ENCODE measurements around the gene SOX5. TPM values are rescaled to one million over a fixed set of nuclear protein-coding genes. Genes with fewer than 3 reads are reported as not detected.

Gene SOX5
- polyA plus RNA-seq (2013, experiment 1 of 2) = 6.9 TPM
- polyA plus RNA-seq (2013, experiment 2 of 2) = 6.8 TPM

DNA sequence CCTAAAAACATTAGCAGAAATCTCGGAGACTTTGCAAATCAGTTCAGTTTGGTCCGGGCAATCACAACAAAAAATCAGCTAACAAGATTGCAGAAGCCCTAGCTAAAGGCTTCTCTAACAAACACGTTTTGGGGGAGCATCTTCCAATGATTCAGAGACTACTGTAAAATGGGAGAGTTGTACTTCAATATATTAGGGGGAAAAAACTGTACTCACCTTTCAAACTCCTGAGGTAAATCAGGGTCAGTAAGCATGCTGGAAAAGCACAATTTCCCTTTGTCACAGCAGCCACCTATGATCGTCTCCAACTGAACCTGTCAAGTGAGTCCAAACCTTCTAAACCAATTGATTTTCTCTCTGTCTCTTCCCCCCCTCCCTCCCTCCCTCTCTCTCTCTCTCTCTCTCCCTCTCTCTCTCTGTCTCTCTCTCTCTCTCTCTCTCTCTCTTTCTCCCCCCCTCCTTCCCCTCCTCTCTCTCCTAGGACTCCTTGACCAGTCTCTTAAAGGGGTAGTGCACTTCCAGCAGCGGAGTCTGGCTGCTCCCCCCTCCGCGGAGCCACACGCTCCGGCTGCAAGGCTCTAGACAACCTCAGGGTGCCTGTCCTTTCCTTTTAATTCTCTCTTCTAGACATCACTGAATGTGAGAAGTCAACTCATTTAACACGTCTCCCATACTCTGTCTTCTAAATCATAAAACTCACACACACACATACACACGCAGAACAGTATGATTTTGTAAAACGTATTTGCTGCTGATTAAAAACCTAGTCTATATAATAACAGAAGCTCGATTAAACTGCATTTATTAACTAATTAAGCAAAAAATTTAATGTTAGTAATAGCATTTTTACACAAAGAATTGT, at the start of gene SOX5:
SOX5 (minus strand) TSS at position 323 of the 862 bp plus-strand sequence; CDS start at position 254, 69 bp downstream.
- H3K14ac ChIP-seq (ENCODE audit: low read length in 2 of 2) = no peak within 1 kb of the TSS
- H4K91ac ChIP-seq (ENCODE audit: low read length) = no peak within 1 kb of the TSS
- peak within 1 kb of the TSS; percentile 83 for H3K9ac ChIP-seq (ENCODE audit: low read length)
- peaks cover 2% of the 10 kb centered on the region for H3K4me1 ChIP-seq (ENCODE audit: control insufficient read depth, insufficient read depth, low read depth, low read length)
- H2AFZ ChIP-seq (ENCODE audit: low read depth, low read length) = peak within 1 kb of the TSS; percentile 44
- H3K36me3 ChIP-seq (ENCODE audit: control insufficient read depth in 1 of 2, insufficient read depth in 2 of 2, low read depth in 1 of 2, low read length in 2 of 2) = no peaks in the 10 kb centered on the region
- 0% methylated on average over 11 of the region's 13 CpGs for WGBS
- H2AK5ac ChIP-seq (ENCODE audit: low read length, severe bottlenecking) = no peak within 1 kb of the TSS
- H3K27me3 ChIP-seq (ENCODE audit: control insufficient read depth in 1 of 2, insufficient read depth in 1 of 2, low read length in 2 of 2) = no peaks in the 10 kb centered on the region
- no peak within 1 kb of the TSS for H2BK120ac ChIP-seq (ENCODE audit: low read depth, low read length)
- H3K18ac ChIP-seq (ENCODE audit: low read depth in 1 of 2, low read length in 2 of 2) = peak within 1 kb of the TSS; percentile 11 to 15
- peak within 1 kb of the TSS; percentile 84 for H3K4me2 ChIP-seq (ENCODE audit: low read length, poor library complexity, severe bottlenecking)
- H3K23ac ChIP-seq (ENCODE audit: low read length in 2 of 2) = peak within 1 kb of the TSS in 1 of 2 experiments; percentile 69
- H3K4ac ChIP-seq (ENCODE audit: low read depth in 1 of 2, low read length in 2 of 2) = no peak within 1 kb of the TSS
- peak within 1 kb of the TSS in 1 of 2 experiments; percentile 83 for H2BK12ac ChIP-seq (ENCODE audit: low read length in 2 of 2)
- no peak within 1 kb of the TSS for H2BK5ac ChIP-seq (ENCODE audit: low read depth, low read length, poor library complexity, severe bottlenecking)
- no peaks in the 10 kb centered on the region for H3K79me1 ChIP-seq (replicated peaks; ENCODE audit: low read length, poor library complexity, severe bottlenecking)
- H2BK15ac ChIP-seq (ENCODE audit: low read depth, poor library complexity, severe bottlenecking) = no peak within 1 kb of the TSS
- no peak within 1 kb of the TSS for H3K27ac ChIP-seq (ENCODE audit: low read length, poor library complexity, severe bottlenecking)
- peak within 1 kb of the TSS; percentile 49 to 88 for H3K4me3 ChIP-seq (ENCODE audit: insufficient read depth in 1 of 2, low read depth in 1 of 2, low read length in 2 of 2)
- no peaks in the 10 kb centered on the region for H3K9me3 ChIP-seq (ENCODE audit: control insufficient read depth, low read length)
- H4K8ac ChIP-seq (ENCODE audit: low read length) = no peak within 1 kb of the TSS
- peak; percentile 88 for DNase-seq

DNA sequence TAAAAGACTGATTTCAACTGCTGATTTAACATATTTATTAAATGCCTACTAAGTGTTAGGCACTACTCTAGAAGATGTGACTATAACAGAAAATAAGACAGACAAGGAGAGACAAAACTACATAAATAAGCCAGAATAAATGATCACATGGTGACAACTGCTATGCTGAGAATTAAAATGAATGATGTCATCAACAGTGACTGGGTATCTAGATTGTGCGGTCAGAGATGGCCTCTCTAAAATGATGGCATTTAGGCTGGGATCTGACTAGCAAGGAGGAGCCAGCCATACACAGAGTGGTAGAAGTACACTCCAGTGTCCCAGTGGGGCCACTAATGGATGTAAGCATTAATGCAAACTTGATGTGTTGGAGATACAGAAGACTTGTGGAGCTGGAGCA, 37.6 kb upstream of the SOX5 start:
- H3K4me1 ChIP-seq (ENCODE audit: control insufficient read depth, insufficient read depth, low read depth, low read length) = no peaks in the 10 kb centered on the region
- no peak overlapping the region for H3K9ac ChIP-seq (ENCODE audit: low read length)
- H2BK5ac ChIP-seq (ENCODE audit: low read depth, low read length, poor library complexity, severe bottlenecking) = no peak overlapping the region
- H3K23ac ChIP-seq (ENCODE audit: low read length in 2 of 2) = no peak overlapping the region
- H3K27ac ChIP-seq (ENCODE audit: low read length, poor library complexity, severe bottlenecking) = no peak overlapping the region
- no peak overlapping the region for H3K18ac ChIP-seq (ENCODE audit: low read depth in 1 of 2, low read length in 2 of 2)
- no peaks in the 10 kb centered on the region for H3K36me3 ChIP-seq (ENCODE audit: control insufficient read depth in 1 of 2, insufficient read depth in 2 of 2, low read depth in 1 of 2, low read length in 2 of 2)
- no peak overlapping the region for H3K4me2 ChIP-seq (ENCODE audit: low read length, poor library complexity, severe bottlenecking)
- H2AK5ac ChIP-seq (ENCODE audit: low read length, severe bottlenecking) = no peak overlapping the region
- H3K9me3 ChIP-seq (ENCODE audit: control insufficient read depth, low read length) = no peaks in the 10 kb centered on the region
- no peak overlapping the region for H3K4me3 ChIP-seq (ENCODE audit: insufficient read depth in 1 of 2, low read depth in 1 of 2, low read length in 2 of 2)
- DNase-seq = no peak
- WGBS = 100% methylated on average over 1 of the region's 1 CpG
- no peak overlapping the region for H4K91ac ChIP-seq (ENCODE audit: low read length)
- H3K4ac ChIP-seq (ENCODE audit: low read depth in 1 of 2, low read length in 2 of 2) = no peak overlapping the region
- no peak overlapping the region for H3K14ac ChIP-seq (ENCODE audit: low read length in 2 of 2)
- H2BK12ac ChIP-seq (ENCODE audit: low read length in 2 of 2) = no peak overlapping the region
- no peak overlapping the region for H4K8ac ChIP-seq (ENCODE audit: low read length)
- H3K27me3 ChIP-seq (ENCODE audit: control insufficient read depth in 1 of 2, insufficient read depth in 1 of 2, low read length in 2 of 2) = no peaks in the 10 kb centered on the region
- no peak overlapping the region for H2BK15ac ChIP-seq (ENCODE audit: low read depth, poor library complexity, severe bottlenecking)
- H2BK120ac ChIP-seq (ENCODE audit: low read depth, low read length) = no peak overlapping the region
- H3K79me1 ChIP-seq (replicated peaks; ENCODE audit: low read length, poor library complexity, severe bottlenecking) = no peaks in the 10 kb centered on the region
- H2AFZ ChIP-seq (ENCODE audit: low read depth, low read length) = no peak overlapping the region

DNA sequence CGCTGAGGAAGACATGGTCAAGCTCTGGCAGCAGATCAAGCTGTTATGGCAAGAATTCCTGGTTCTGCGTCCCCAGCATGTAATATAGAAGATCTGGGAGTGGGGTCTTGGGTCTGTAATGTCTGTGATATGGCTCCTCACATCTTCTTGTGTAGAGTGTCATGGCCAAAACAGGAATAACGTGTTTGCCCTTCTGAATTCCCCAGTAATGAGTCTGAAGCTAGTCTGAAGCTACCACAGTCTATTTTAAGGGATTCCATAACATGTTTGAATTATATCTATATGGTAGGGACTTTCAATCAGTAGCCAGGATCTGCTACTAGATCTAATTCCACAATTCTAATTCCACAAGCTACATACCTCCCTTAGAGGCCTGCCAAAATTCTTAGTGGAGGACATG, 31.4 kb upstream of the SOX5 start:
- Histone ChIP-seq H2BK5ac (ENCODE audit: low read depth, low read length, poor library complexity, severe bottlenecking) (no peak overlapping the region), H3K27ac (ENCODE audit: low read length, poor library complexity, severe bottlenecking) (no peak overlapping the region), H3K18ac (ENCODE audit: low read depth in 1 of 2, low read length in 2 of 2) (no peak overlapping the region), H3K14ac (ENCODE audit: low read length in 2 of 2) (no peak overlapping the region), H3K4me3 (ENCODE audit: insufficient read depth in 1 of 2, low read depth in 1 of 2, low read length in 2 of 2) (no peak overlapping the region), H4K8ac (ENCODE audit: low read length) (no peak overlapping the region), H4K91ac (ENCODE audit: low read length) (no peak overlapping the region), H2BK120ac (ENCODE audit: low read depth, low read length) (no peak overlapping the region), H2AFZ (ENCODE audit: low read depth, low read length) (no peak overlapping the region), H3K79me1 (replicated peaks; ENCODE audit: low read length, poor library complexity, severe bottlenecking) (no peaks in the 10 kb centered on the region), H3K9me3 (ENCODE audit: control insufficient read depth, low read length) (no peaks in the 10 kb centered on the region), H3K23ac (ENCODE audit: low read length in 2 of 2) (no peak overlapping the region), H3K4ac (ENCODE audit: low read depth in 1 of 2, low read length in 2 of 2) (no peak overlapping the region), H2BK15ac (ENCODE audit: low read depth, poor library complexity, severe bottlenecking) (no peak overlapping the region), H2BK12ac (ENCODE audit: low read length in 2 of 2) (no peak overlapping the region), H3K4me2 (ENCODE audit: low read length, poor library complexity, severe bottlenecking) (no peak overlapping the region), H3K36me3 (ENCODE audit: control insufficient read depth in 1 of 2, insufficient read depth in 2 of 2, low read depth in 1 of 2, low read length in 2 of 2) (no peaks in the 10 kb centered on the region), H3K9ac (ENCODE audit: low read length) (no peak overlapping the region), H2AK5ac (ENCODE audit: low read length, severe bottlenecking) (no peak overlapping the region), H3K4me1 (ENCODE audit: control insufficient read depth, insufficient read depth, low read depth, low read length) (no peaks in the 10 kb centered on the region), H3K27me3 (ENCODE audit: control insufficient read depth in 1 of 2, insufficient read depth in 1 of 2, low read length in 2 of 2) (no peaks in the 10 kb centered on the region)
- WGBS = 78% methylated on average over 3 of the region's 3 CpGs
- DNase-seq = no peak

DNA sequence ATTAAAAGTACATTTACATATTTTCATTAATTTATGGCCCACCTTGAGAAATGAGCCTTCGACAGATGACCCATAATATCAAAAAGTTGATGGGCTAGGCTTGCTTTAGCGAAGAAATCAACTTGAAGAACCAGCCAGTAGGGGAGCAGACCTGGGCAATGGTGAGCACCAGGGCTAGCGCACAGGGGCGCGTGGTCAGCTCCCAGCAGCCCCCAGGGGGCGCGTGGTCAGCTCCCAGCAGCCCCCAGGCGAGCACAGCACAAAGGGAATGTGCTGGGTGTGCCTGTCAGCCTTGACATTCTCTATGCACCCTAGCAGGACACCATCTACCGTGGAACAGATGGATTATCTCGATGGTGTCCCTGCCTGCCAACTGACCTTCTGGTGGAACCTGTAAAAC, 15.3 kb upstream of the SOX5 start:
- H3K18ac ChIP-seq (ENCODE audit: low read depth in 1 of 2, low read length in 2 of 2) = no peak overlapping the region
- no peak overlapping the region for H2AK5ac ChIP-seq (ENCODE audit: low read length, severe bottlenecking)
- no peak overlapping the region for H3K9ac ChIP-seq (ENCODE audit: low read length)
- H4K91ac ChIP-seq (ENCODE audit: low read length) = no peak overlapping the region
- no peaks in the 10 kb centered on the region for H3K27me3 ChIP-seq (ENCODE audit: control insufficient read depth in 1 of 2, insufficient read depth in 1 of 2, low read length in 2 of 2)
- no peak overlapping the region for H3K4me2 ChIP-seq (ENCODE audit: low read length, poor library complexity, severe bottlenecking)
- no peaks in the 10 kb centered on the region for H3K4me1 ChIP-seq (ENCODE audit: control insufficient read depth, insufficient read depth, low read depth, low read length)
- no peak overlapping the region for H3K23ac ChIP-seq (ENCODE audit: low read length in 2 of 2)
- H3K14ac ChIP-seq (ENCODE audit: low read length in 2 of 2) = no peak overlapping the region
- no peak for DNase-seq
- no peak overlapping the region for H2BK120ac ChIP-seq (ENCODE audit: low read depth, low read length)
- no peaks in the 10 kb centered on the region for H3K79me1 ChIP-seq (replicated peaks; ENCODE audit: low read length, poor library complexity, severe bottlenecking)
- no peak overlapping the region for H3K4me3 ChIP-seq (ENCODE audit: insufficient read depth in 1 of 2, low read depth in 1 of 2, low read length in 2 of 2)
- no peak overlapping the region for H3K4ac ChIP-seq (ENCODE audit: low read depth in 1 of 2, low read length in 2 of 2)
- 87% methylated on average over 10 of the region's 10 CpGs for WGBS
- no peaks in the 10 kb centered on the region for H3K9me3 ChIP-seq (ENCODE audit: control insufficient read depth, low read length)
- H2BK15ac ChIP-seq (ENCODE audit: low read depth, poor library complexity, severe bottlenecking) = no peak overlapping the region
- peaks cover 0 to 4% of the 10 kb centered on the region in 2 experiments for H3K36me3 ChIP-seq (ENCODE audit: control insufficient read depth in 1 of 2, insufficient read depth in 2 of 2, low read depth in 1 of 2, low read length in 2 of 2)
- no peak overlapping the region for H2AFZ ChIP-seq (ENCODE audit: low read depth, low read length)
- no peak overlapping the region for H2BK12ac ChIP-seq (ENCODE audit: low read length in 2 of 2)
- H3K27ac ChIP-seq (ENCODE audit: low read length, poor library complexity, severe bottlenecking) = no peak overlapping the region
- H4K8ac ChIP-seq (ENCODE audit: low read length) = no peak overlapping the region
- H2BK5ac ChIP-seq (ENCODE audit: low read depth, low read length, poor library complexity, severe bottlenecking) = no peak overlapping the region
